NCI-H774 (cell line): Measurements from ENCODE around the gene NCOA3.

Source experiments
- DNase-seq: peaks from one replicate; lab custom pipeline; 2025; lab: John Stamatoyannopoulos, UW

NCOA3 gene

GRCh38 chr20:47598911-47599744, 97.4 kb downstream of the NCOA3 start:
- DNase-seq = no peak

DNA sequence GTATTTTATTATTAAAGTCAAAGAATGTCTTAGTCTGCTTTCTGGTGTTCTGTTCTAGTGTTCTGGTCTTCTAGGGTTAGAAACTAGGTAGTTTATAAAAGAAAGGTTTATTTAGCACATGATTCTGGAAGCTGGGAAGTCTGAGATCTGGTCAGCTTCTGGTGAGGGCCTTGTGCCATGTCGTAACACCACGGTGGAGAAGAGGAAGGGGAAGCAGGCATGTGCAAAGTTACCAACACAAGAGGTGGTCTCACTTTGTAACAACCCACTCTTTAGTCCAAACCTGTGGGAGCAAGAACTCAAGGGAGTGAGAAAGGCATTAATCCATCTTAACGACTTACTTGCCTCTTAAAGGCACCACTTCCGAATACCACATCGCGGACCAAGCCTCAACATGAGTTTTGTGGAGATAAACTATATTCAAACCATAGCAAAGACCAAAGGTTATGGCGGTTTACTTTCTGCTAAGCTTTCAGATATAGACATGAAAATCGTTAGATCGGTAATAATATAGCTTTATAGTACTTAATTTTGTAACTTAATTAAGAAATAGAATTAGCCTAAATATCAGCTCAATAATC, 99.4 kb downstream of the NCOA3 start:
- no peak for DNase-seq

DNA sequence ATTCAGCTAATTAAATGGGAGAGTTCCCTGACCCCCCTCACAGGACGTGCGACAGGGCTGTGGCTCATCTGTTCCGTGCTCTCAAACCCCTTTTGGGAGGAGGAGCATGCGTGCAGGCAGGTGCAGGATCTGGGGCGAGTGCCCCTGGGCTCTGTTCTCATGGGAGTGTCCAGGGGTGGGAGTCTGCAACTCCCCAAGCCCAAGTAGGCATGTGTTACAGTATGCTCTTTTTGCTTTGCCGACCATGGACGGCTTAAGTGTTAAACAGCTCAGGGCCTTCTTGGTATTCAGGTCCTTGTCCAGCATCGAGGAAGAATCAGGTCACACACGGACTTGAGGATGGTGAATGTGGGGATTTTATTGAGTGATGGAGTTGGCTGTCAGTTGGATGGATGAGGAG, 101.6 kb downstream of the NCOA3 start:
- DNase-seq = no peak

- no peak for DNase-seq
Observed at GRCh38 chr20:47605673-47606413, 104.2 kb downstream of the NCOA3 start.

DNA sequence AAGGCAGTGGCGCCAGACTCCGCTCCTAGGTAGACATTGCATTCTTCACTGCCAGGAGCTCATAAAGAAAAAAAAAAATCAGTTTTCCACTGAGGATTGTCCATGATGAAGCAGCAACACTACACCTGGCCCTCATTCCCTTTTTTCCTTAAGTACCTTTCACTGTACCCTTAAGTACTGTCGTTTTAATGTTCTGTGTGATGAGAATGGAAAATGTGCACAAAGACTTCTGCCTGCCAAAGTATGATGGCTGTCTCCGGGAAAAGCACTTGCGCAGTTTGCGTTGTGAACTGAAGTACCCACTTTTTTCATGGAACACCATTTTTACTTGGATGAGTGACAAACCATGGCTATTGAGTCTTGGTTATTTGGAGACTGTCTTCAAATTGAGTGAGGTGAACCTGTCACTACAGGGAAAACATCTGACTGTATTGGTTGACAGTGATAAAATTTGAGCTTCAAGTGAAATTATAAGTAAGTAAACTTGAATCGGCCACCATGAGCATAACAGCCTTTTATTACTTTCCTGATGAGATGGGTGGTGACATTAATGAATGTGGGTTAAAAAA, 104.8 kb downstream of the NCOA3 start:
- peak; percentile 34 for DNase-seq

DNA sequence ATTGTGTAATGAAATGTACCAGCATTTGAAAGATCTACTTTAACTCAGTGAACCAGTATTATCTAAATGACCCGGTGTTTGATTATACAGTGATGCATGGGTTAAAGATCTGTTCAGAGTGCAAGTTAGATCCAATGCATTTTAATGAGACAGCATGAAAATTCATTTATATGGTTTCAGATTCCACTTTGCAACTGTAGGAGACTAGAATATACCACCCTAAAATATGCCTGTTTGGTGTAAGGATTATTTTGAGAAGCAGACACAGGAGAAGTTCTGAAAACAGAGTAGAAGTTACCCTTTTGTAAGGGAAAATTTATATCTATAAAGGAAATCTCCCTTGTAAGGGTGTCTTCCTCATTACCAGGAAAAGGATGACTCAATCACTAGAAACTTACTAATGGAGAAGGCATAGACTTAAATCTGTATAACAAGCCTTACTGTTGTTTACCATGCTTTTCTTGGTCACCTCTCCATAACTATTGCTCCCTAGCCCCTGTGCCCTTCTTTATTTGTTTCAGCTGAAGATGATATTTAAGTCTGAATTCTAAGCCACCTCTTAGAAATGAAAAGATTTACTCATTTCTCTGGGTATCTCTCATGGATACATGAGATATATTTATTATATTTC, 105.4 kb downstream of the NCOA3 start:
- no peak for DNase-seq

GRCh38 chr20:47609001-47609400, 107.3 kb downstream of the NCOA3 start:
- no peak for DNase-seq

DNA sequence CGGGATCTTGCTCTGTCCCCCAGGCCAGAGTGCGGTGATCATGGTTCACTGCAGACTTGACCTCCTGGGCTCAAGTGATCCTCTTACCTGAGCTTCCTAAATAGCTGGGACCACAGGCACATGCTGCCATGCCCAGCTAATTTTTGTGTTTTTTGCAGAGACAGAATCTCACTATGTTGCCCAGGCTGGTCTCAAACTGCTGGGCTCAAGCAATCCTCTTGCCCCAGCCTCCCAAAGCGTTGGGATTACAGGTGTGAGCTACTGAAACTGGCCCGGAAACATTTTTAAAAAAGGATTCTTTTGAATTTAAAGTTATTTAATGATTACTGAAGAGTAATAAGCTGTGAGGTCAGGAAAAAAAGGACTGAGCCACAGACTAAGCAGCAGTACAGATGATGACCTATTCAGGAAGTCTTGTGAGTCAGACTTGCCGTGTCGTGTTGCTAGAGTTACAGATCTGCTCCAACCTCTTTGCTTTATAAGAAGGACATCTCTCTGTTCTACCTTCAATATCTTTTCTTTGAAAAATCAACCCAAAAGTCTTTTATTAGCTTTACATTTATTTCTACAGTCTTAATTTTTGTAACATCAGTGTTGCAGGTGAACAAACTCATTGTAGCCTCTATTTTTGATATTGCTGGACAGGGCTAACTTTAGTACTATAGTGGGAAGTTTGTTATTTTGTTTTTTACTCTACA, 108.7 kb downstream of the NCOA3 start:
- DNase-seq = no peak

- no peak for DNase-seq
Observed at GRCh38 chr20:47610945-47611250, 109.2 kb downstream of the NCOA3 start.

DNA sequence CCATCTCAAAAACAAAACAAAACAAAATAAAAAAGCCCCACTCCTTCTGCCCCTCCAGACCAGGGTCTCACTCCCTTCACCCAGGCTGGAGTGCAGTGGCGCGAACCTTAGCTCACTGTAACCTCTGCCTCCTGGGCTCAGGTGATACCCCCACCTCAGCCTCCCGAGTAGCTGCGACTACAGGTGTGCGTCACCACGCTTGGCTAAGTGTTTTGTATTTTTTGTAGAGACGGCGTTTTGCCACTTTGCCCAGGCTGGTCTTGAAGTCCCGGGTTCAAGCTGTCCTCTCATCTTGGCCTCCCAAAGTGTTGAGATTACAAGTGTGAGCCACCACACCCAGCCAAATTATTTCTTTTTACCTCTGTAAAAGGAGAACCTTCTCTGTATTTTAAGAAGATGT, 110.1 kb downstream of the NCOA3 start:
- DNase-seq = no peak

DNA sequence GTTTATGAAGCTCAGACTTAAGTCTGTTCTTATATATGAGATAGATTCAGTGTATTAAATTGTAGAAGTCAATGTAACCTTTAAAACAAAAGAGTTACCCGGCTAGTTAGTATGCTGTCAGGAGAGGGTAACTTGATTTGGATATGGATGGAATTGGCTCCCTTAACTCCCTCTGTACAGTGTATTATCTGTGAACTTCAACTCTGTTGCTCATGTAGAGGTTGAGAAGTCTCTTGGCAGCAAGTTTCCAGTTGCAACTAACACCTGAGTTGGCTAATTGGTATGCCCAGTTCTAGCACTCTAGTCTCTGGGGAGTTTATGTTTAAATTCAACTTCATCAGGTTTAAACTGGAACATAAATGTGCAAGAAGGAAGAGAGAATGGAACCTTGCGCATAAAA, 111.0 kb downstream of the NCOA3 start:
- no peak for DNase-seq

DNA sequence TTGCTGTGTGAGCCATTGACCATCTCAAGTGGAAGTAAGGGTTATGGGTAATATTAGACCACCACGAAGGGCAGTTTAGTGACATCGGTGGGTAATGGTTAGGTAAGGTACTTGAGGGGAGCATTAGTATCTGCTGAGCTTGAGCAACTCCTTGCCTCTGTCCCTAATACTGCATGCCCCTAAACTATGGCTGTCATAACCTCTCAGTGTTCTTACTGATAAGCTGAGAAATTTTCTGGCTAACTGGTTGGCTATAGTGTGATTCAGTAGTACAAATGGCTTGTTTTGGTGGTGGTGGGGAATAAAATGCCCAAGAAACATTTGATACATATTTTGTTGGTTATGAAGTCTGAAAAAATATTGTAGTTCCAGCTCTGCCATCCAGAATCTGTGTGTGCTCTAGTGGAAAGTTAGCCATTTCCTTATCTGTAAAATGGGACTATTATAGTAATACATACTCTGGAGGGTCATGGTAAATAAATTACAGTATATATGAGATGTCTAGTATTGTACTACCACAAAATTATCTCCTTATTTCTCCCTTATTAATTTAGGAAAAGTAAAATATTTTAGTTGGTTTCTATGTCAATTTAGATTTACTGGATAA, 113.1 kb downstream of the NCOA3 start:
- no peak for DNase-seq

DNA sequence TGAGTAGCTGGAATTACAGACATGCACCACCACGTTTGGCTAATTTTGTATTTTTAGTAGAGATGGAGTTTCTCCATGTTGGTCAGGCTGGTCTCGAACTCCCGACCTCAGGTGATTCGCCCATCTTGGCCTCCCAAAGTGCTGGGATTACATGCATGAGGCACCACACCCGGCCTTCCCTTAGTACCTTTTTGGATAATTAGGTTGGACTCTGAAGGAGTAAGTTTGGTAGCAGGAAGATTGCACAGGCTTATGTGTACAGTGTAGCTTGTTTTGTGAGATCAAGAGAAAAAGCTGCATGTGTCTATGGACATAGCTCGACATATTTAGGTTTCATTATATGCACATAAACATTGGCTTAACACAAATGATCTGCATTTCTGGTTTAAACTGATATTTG, 116.8 kb downstream of the NCOA3 start:
- DNase-seq = no peak

- DNase-seq = peak; percentile 21
Observed at GRCh38 chr20:47620808-47621805, 119.4 kb downstream of the NCOA3 start.

DNA sequence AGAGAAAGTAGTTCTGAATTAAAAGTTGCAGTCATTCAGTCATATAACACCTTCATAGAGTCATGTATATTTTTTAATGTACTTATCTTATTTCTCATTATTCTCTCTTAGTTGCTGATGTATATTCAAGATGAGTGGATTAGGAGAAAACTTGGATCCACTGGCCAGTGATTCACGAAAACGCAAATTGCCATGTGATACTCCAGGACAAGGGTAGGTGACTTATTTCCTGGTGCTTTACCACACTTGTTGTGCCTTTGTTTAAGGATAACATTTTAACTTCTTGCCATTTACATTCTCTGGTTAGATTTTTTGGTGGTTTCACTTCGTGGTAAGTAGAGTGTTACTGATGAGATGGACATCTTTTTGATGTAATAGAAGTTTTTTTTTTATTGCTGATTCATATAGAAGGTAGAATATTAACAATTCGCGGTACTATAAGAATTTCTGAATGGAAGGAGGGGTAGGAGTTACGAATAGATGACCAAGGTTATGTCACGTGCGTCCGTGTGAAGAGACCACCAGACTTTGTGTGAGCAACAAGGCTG, 120.5 kb downstream of the NCOA3 start:
- no peak for DNase-seq

DNA sequence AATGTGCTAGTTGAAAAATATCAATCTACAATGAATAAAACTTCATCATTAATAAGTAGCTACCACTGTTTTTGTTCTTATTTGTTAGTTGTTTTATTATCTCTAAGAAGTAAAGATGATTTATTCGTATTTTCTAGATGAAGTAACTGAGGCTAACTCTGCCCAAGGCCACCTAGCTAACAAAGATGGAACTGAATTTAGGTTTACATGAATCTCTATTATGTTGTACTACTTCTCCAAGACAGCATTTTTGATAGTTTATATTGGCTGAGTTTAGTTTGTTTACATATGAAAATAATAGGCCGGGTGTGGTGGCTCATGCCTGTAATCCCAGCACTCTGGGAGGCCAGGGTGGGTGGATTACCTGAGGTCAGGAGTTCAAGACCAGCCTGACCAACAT, 121.5 kb downstream of the NCOA3 start:
- DNase-seq = no peak

DNA sequence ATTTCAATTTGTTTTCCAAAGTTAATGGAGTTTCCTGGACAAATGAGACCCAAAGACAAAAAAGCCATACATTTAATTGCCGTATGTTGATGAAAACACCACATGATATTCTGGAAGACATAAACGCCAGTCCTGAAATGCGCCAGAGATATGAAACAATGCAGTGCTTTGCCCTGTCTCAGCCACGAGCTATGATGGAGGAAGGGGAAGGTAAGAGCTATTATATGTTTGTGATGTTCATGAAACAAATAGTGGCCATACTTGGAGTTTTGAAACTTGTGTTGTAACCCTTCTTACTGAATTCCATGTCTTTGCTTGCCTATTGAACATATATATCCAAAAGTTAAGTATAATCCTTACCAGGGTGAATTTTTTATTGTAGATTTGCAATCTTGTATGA, 125.9 kb downstream of the NCOA3 start:
- DNase-seq = no peak

DNA sequence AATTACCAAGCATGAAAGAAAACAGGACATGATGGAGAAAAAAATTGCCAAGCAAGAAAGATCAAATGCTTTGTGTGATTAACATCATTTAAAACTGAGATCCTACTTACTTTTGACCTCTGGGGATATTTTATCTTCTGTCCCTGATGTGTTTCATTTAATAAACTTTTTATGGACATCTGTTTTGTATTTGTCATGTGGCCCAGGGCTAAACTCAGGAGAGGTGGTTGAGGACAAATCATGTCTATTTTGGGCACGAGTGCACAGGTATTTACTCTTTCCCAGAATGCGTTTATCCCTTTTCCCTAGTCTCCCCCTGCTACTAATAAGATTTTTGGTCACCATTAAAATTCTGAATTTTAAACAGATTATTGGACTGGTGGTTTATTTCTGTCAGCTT, 128.2 kb downstream of the NCOA3 start:
- DNase-seq = no peak

DNA sequence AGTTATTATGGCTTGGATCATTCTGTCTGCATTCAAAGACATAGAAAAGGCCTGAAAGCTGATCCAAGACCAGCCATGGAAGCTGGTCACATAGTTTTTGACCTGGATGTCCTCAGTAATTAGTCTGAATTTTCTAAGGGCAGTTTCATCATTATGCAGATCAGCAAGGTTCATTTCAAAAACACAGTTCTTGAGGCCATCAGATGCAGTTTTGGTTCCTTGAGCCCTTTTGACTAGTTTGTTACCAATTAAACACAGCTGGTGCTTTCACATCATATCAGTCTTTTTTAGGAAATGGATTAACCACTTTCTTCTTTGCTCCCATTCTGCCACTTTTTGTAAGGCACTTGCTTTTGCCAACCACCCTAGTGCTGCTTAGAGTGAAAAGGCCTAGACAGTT, 129.4 kb downstream of the NCOA3 start:
- no peak for DNase-seq

DNA sequence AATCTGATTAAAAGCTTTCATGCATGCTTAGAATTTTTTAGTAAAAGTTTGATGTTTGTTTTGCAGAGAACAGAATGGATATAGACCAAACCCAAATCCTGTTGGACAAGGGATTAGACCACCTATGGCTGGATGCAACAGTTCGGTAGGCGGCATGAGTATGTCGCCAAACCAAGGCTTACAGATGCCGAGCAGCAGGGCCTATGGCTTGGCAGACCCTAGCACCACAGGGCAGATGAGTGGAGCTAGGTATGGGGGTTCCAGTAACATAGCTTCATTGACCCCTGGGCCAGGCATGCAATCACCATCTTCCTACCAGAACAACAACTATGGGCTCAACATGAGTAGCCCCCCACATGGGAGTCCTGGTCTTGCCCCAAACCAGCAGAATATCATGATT, 133.6 kb downstream of the NCOA3 start:
- DNase-seq = no peak
